DOHH2 (cell line): ENCODE measurements around the gene NKAIN2.

Source experiments
- H3F3A ChIP-seq: fragments of 200-600 bp; sonication (generic), shearing (Covaris generic); 2 replicates; pipeline ENCODE4 v1.6.0; 2016; ENCODE audit warnings: antibody characterized with exemption, mild to moderate bottlenecking; ENCODE audit not compliant: control insufficient read depth, insufficient read depth
- H3K27ac ChIP-seq: fragments of 200-600 bp; sonication (generic); 2 replicates; pipeline ENCODE4 v1.5.1; 2014; ENCODE audit warnings: low read depth, mild to moderate bottlenecking, low read length, moderate library complexity
- H3K27me3 ChIP-seq: fragments of 200-600 bp; sonication (generic); 2 replicates; pipeline ENCODE4 v1.6.1; 2014; ENCODE audit warnings: mild to moderate bottlenecking, low read length, mixed read lengths; ENCODE audit not compliant: control insufficient read depth
- H3K36me3 ChIP-seq: fragments of 200-600 bp; sonication (generic); 2 replicates; pipeline ENCODE4 v1.6.1; 2014; ENCODE audit warnings: mild to moderate bottlenecking, low read length, moderate library complexity, mixed read lengths; ENCODE audit not compliant: control insufficient read depth
- H3K4me1 ChIP-seq: fragments of 200-600 bp; sonication (generic); 2 replicates; pipeline ENCODE4 v1.6.1; 2014; ENCODE audit warnings: mild to moderate bottlenecking, low read length, mixed read lengths; ENCODE audit not compliant: control insufficient read depth
- H3K4me2 ChIP-seq: fragments of 200-600 bp; sonication (generic); 2 replicates; pipeline ENCODE4 v1.6.0; 2014; ENCODE audit warnings: mild to moderate bottlenecking, low read length, moderate library complexity
- H3K4me3 ChIP-seq: fragments of 200-600 bp; sonication (generic); 2 replicates; pipeline ENCODE4 v1.5.1; 2014; ENCODE audit warnings: mild to moderate bottlenecking, low read length, mixed read lengths
- H3K79me2 ChIP-seq: fragments of 200-600 bp; sonication (generic); 2 replicates; pipeline ENCODE4 v1.6.1; 2014; ENCODE audit warnings: mild to moderate bottlenecking, low read length, mixed read lengths; ENCODE audit not compliant: control insufficient read depth
- H3K9me2 ChIP-seq: fragments of 200-600 bp; sonication (generic); replicated peaks from 2 replicates; pipeline ENCODE4 v1.6.1; 2014; ENCODE audit warnings: mild to moderate bottlenecking, low read length, mixed read lengths; ENCODE audit not compliant: control insufficient read depth
- H3K9me3 ChIP-seq: fragments of 200-600 bp; sonication (generic); 2 replicates; pipeline ENCODE4 v1.6.1; 2014; ENCODE audit warnings: antibody characterized with exemption, low read length, mixed read lengths; ENCODE audit not compliant: control insufficient read depth, insufficient read depth
- H4K20me1 ChIP-seq: fragments of 200-600 bp; sonication (generic); 2 replicates; pipeline ENCODE4 v1.6.0; 2014; ENCODE audit warnings: low read depth, mild to moderate bottlenecking, antibody characterized with exemption, low read length, moderate library complexity; ENCODE audit not compliant: control insufficient read depth, insufficient read depth
- EZH2phosphoT487 ChIP-seq: fragments of 200-600 bp; sonication (generic); IDR thresholded peaks from 2 replicates; pipeline ENCODE4 v1.6.1; 2017; ENCODE audit warnings: borderline replicate concordance, mild to moderate bottlenecking, antibody characterized with exemption, low read length, moderate library complexity, mixed read lengths
- TF ChIP-seq, protein P1 (sequence below): fragments of 200-600 bp; sonication (generic); IDR thresholded peaks from one replicate; pipeline ENCODE4 v1.5.1; 2014; ENCODE audit warnings: antibody characterized with exemption, mild to moderate bottlenecking, low read depth, low read length; ENCODE audit not compliant: poor library complexity, severe bottlenecking

The NKAIN2 gene

DNA sequence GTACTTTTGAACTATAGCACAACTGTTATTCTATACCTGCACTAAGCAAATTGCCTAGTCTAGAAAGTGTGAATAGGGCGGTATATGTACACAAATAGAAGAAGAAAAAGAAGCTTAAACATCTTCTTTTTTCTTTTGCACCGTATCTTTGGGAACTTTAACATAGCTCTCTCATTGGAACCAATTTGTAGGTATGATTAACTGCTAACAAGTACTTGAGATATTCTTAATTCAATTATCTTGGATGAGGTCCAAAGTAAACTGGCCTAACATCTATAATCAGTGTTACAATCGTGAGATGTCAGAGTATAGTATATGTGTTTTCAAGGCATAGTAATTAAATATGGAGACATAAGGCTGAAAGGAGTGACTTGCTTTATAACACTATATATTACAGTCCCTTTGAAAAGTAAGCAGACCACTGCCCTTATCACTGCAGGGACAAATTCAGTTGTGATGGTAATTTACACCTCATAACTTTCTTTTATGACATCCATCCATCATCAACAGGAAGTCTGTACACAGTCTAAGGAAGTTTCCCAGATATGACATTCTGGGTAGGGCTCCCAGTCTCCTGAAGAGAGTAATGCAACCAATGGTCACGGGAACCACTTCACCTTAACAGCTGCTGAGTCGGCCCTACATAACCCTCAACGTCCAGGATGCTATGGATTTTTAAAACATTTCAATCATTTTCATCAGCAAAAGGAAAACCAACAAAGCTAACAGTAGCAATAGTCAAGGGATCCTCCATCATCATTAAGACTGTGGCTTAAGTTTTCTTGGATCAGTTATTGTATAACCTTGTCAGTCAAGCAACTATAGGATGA lies 37.6 kb downstream of the NKAIN2 start:
- H3K79me2 ChIP-seq = no peaks in the 10 kb centered on the region
- no peaks in the 10 kb centered on the region for H3F3A ChIP-seq
- H3K27me3 ChIP-seq = no peaks in the 10 kb centered on the region
- H3K4me2 ChIP-seq = no peak overlapping the region
- no peak overlapping the region for H3K27ac ChIP-seq
- H3K9me3 ChIP-seq = no peaks in the 10 kb centered on the region
- H3K9me2 ChIP-seq = no peaks in the 10 kb centered on the region
- no peaks in the 10 kb centered on the region for H3K36me3 ChIP-seq
- TF ChIP-seq EZH2phosphoT487 = no peak
- TF ChIP-seq, protein P1, sequence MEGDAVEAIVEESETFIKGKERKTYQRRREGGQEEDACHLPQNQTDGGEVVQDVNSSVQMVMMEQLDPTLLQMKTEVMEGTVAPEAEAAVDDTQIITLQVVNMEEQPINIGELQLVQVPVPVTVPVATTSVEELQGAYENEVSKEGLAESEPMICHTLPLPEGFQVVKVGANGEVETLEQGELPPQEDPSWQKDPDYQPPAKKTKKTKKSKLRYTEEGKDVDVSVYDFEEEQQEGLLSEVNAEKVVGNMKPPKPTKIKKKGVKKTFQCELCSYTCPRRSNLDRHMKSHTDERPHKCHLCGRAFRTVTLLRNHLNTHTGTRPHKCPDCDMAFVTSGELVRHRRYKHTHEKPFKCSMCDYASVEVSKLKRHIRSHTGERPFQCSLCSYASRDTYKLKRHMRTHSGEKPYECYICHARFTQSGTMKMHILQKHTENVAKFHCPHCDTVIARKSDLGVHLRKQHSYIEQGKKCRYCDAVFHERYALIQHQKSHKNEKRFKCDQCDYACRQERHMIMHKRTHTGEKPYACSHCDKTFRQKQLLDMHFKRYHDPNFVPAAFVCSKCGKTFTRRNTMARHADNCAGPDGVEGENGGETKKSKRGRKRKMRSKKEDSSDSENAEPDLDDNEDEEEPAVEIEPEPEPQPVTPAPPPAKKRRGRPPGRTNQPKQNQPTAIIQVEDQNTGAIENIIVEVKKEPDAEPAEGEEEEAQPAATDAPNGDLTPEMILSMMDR = no peak
- no peaks in the 10 kb centered on the region for H3K4me1 ChIP-seq
- no peak overlapping the region for H3K4me3 ChIP-seq
- no peaks in the 10 kb centered on the region for H4K20me1 ChIP-seq

GRCh38 chr6:123844011-123844410 lies 40.3 kb downstream of the NKAIN2 start:
- Histone ChIP-seq H3K9me3 (no peaks in the 10 kb centered on the region), H3K27me3 (no peaks in the 10 kb centered on the region), H3K4me1 (no peaks in the 10 kb centered on the region), H4K20me1 (no peaks in the 10 kb centered on the region), H3F3A (no peaks in the 10 kb centered on the region), H3K27ac (no peak overlapping the region), H3K4me3 (no peak overlapping the region), H3K36me3 (no peaks in the 10 kb centered on the region), H3K9me2 (no peaks in the 10 kb centered on the region), H3K4me2 (no peak overlapping the region), H3K79me2 (no peaks in the 10 kb centered on the region)
- TF ChIP-seq EZH2phosphoT487 = no peak
- TF ChIP-seq, protein P1 = no peak

GRCh38 chr6:123848347-123848746 lies 44.7 kb downstream of the NKAIN2 start:
- no peaks in the 10 kb centered on the region for H3F3A ChIP-seq
- no peak overlapping the region for H3K4me3 ChIP-seq
- TF ChIP-seq, protein P1 = no peak
- TF ChIP-seq EZH2phosphoT487 = no peak
- H3K4me1 ChIP-seq = no peaks in the 10 kb centered on the region
- H4K20me1 ChIP-seq = no peaks in the 10 kb centered on the region
- H3K79me2 ChIP-seq = no peaks in the 10 kb centered on the region
- H3K4me2 ChIP-seq = no peak overlapping the region
- H3K36me3 ChIP-seq = no peaks in the 10 kb centered on the region
- no peaks in the 10 kb centered on the region for H3K9me2 ChIP-seq
- H3K27me3 ChIP-seq = no peaks in the 10 kb centered on the region
- no peak overlapping the region for H3K27ac ChIP-seq
- no peaks in the 10 kb centered on the region for H3K9me3 ChIP-seq
